CD4-positive, alpha-beta T cell treated with Interleukin-17A for 4 hours (primary cell): Measurements from ENCODE around the gene FBF1.

Experiments
- DNase-seq: peaks from one replicate; pipeline ENCODE4 v3.0.0-alpha.2; 2020; ENCODE audit warnings: mixed read lengths

The FBF1 gene

DNA sequence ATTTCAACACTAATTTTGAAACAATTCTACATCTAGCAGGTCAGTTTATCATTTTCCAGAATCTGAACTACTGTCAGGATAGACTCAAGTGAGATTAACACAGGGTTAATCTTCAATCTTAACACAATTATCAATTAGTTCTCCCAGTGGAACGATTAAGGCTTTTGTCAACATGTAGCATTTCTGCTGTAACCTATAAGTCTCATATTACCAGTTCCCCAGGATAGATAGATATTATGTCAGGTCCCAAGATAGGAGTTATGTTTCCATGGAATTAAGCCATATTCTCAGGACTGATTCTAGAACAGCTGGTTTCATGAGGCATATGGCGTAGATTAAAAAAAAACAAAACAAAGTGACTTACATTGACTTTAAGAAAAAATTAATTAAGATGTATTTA is 4.4 kb upstream of the FBF1 start:
- DNase-seq: no peak

DNA sequence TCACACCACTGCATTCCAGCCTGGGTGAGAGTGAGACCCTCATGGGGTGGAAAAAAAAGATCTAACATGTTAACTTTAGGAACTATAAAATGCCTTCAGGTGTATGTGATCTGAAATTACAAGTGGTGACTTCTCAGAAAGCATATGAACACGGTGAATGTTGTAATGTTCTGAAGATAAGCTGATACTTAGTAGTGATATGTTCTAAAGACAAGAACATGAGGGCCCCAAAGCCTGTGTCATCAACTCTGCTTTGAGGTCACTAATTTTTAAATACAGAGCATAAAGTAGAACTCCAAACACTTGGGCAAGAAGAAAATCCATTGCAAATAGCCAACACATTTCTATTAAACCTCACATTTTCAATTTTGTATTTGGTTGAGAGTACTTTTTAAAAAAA is 2.6 kb upstream of the FBF1 start:
- DNase-seq: no peak

GRCh38 chr17:75942473-75942872 is 1.6 kb upstream of the FBF1 start:
- no peak for DNase-seq

DNA sequence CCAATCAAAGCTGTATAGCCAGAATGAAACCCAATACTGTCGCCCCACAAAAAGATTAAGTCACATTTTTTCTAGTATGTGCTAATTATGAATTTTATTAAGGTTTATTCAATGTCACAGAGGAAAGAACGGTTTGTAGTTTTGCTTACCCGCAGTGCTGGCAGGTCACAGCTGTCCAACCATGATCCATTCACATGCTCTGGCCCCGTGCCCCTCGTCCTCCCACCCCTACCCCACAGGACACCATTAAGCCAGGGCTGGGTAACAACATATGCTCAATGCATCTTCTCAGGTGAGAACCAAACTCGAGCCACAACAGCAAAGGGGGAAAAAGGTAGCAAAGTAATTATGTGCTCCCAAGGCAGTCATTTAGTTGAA is 589 bp upstream of the FBF1 start:
- DNase-seq: no peak

DNA sequence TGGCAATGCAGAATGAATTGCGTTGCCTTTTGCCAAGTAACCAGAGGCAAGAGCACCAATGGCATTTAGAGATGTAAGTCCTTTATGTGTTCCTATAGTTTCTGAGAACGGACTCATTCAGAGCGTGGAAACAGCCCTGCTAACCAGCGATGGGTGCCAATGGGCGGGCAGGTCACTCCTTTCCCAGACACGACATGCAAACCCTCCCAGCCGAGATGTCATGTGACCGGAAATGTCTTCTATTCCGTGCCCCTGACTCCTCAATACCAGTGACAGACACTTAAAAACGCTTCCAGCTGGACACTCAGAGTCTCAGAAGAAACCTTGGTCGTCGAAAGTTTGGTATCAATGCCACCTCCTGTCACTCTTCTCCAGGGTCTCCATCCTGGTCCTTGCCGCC is 3.2 kb downstream of the FBF1 start:
- no peak for DNase-seq

DNA sequence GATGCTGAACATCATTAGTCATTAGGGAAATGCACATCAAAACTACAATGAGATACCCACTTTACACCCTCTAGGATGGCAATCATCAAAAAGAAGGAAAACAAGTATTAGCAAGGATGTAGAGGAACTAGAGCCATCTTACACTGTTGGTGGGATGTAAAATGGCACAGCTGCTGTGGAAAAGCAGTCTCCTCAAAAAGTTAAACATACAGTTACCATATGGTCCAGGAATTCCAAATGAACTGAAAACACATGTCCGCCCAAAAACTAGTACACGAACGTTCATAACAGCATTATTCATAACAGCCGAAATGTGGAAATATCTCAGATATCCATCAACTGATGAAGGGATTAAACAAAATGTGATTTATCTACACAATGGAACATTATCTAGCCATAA is 7.0 kb downstream of the FBF1 start:
- no peak for DNase-seq

DNA sequence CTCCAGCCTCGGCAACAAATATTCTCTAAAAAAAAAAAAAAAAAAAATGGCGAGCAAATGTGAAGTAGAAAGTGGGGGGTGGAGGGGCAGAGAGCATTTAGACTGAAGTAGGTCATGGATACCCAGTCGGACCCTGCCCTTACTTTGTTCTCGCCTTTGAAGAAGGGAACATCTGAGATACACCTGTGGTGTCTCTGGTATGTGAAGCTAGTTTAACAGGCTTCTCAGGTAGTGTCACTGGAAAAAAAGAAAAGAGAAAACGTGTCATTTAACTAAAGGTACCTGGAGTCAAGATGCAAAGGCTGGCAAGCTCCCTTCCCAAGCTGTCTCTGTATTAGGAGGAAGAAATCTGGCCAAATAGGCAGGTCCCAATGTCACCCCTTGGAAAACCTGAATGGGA is 8.0 kb downstream of the FBF1 start:
- no peak for DNase-seq

GRCh38 chr17:75931062-75931461 is 9.8 kb downstream of the FBF1 start:
- DNase-seq: no peak

DNA sequence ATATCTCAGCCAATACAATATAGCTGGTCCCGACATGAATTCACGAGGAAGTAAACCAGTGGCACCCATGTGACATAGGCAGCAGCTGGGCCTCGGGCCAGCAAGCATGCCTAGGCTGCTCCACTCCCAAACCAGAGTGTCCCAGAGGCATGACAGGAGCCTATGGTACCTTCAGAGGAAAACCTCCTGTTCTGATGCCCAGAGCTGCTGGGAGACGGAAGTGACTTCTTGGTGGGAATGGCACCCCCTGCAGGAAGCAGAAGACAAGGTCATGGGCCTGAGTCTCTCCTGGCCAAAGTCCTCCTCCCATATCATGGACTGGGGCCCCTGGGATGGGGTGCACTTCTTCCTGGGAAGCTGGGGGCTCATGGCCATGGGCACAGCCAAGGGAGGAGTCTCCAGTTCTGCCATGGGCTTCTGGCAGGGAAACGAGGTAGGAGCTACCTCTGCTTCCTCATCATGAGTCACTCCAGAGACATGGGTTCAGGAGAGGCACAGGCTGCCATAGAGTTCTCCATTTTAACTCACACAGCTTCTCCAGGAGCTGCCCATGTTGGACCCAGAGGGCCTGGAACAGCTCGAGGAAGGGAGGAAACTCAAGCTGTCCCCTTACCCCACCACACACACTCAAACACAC is 13.4 kb downstream of the FBF1 start:
- DNase-seq: peak; percentile 23

DNA sequence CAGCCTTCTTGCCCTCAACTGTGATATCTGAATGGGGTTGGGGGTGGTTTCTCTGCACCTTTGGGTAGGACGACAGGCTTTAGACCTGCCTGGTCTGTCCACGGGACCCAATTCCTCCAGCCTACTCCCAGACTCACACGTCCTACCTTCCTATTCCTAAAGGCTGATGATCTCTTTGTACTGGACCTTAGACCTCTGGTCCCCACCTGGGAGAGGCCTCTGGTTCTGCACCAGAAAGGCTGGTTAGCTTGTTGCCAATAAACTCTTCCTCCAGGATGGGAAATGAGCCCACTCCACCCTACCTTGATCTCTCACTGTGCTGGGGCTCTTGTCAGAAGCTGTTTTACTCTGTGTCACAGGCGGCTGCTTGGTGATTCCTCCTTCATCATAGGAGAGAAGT is 14.4 kb downstream of the FBF1 start:
- DNase-seq: no peak

DNA sequence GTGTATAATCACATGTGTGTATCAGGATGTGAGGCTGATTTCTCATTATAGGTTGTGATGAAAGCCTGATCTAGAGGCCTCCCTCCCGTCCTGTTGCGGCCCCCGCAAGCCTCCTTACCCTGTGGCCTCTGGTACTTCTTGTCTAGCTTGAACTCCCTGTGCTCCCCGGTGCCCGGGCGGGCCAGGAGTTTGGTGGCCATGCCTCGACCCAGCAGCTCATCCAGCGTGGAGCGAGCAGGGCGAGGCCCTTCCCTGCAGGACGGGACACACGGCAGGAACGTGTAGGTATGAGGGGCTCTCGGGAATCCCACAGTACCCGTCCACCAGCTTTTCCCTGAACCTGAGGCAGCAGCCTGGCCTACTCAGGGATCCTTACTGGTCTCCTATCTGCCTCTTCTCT is 14.9 kb downstream of the FBF1 start:
- no peak for DNase-seq

- no peak for DNase-seq
These were observed 15.7 kb downstream of the FBF1 start for GRCh38 chr17:75925103-75925502.

DNA sequence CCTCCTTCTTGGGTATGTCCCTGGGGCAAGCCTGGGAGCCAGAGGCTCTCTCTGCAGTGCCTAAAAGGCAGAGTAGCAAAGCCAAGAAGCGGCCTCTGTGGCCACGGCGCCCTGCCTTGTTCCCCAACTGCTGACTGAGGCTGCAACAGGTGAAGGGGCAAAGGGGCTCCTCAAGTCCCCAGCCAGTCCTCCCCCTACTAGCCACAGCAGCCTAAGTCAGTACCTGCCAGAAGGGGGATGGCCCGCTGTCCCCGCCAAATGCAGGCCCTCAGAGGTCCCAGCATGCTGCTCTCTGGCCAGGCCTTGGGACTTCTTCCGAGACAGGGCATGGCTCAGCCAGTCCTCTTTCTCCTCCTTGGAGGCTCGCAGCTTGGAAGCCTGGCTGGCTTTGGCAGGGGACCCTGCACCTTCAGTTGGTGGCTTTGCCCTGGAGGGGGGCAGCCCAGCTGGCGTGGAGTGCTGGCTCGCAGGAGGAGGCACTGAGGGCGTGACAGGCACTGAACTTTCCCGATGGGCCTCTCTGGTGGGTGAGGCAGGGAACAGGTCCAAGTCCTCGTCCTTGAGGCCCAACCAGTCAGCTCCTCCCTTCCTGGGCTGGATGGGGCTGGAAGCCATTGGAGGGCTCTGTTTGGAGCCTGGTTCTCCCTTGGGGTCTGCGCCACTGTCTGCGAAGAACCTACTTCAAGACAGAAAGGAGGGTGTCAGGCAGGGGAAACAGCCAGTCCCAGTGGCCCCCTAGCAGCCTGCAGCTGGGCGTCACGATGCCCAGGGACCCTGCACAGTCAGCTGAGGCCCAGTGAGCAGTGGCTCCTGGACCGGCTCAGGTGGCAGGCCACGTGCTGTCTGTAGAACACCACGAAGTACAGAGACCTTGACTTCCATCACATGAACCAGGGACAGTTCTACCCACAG is 17.6 kb downstream of the FBF1 start:
- DNase-seq: no peak

GRCh38 chr17:75922173-75922961 is 18.5 kb downstream of the FBF1 start:
- DNase-seq: no peak

GRCh38 chr17:75921596-75921995 is 19.2 kb downstream of the FBF1 start:
- DNase-seq: no peak

DNA sequence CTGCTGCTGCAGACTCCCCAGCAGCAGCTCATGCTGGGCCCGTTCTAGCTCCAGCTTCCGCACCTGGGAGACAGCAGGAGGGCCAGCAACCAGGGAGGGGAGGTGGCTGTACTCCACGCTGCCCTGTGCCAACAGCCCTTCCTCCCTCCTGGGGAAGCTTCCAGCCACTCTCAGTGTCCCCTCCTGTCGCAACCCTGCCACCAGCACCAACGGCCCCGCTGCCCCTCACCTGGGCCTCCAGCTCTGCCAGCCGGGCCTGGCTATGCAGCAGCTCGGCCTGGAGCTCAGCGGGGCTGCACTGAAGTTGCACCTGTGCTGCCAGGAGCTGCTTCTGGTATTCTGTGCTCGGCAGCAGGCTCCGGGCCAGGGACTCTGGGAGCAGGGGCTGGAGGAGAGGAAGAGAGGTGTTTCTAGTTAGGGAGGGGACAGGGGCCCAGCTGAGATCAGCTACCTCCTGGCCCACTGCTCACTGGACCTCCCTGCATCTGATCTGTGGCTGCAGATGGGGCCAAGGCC is 20.7 kb downstream of the FBF1 start:
- DNase-seq: no peak

DNA sequence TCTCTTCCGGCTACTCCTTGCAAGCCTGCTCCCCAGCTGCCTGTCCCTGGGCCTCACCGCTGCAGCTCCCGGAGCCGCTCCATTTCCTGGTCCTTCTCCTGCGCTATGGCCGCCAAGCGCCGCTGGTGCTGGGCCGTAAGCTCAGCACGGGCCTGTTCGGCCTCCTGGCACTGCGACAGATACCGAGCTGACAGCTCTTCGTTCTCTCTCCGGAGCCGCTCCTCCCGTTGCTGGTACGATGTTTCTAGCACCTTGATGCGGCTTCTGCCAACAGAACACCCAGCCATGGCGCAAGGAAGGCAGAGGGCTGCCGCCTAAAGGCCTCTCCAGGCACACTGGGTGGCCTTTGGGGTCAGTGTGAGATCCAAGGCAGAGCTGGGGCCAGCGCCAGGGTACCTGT is 21.2 kb downstream of the FBF1 start:
- DNase-seq: no peak

- no peak for DNase-seq
These were observed 22.9 kb downstream of the FBF1 start for GRCh38 chr17:75917917-75918445.

DNA sequence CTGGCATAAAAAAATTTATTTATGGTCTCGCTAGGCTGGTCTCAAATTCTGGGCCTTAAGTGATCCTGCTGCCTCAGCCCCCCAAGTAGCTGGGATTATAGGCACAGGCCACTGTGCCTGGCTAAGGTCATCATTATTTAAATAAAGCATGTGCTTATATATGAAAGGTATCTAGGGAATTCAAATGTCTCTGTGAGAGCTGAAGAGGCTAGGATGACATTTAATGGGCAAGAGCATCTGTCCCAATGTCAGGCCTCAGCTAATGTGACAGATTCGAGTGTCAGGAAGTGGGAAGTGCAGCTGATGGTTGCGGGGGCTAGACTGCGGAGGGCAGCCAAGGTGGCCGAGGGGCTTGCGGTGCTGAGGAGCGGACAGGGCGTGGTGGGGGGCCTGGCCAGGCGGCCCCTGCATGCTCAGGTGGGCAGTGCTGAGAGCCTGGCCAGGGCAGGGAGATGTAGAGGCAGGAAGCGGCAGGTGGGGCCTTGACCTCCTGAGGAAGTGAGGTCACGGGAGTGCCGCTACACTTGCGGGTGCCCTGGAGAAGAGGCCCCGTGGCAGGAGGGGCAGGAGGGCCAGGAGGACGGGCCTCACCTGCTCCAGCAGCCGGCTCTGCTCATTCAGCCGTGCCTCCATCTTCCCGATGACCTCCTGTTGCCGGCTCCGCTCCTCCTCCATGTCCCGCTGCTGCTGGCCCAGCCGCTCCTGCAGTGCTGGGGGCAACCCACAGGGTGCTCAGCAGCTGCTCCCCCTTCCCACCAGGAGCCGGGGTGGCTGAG is 23.5 kb downstream of the FBF1 start:
- DNase-seq: no peak

DNA sequence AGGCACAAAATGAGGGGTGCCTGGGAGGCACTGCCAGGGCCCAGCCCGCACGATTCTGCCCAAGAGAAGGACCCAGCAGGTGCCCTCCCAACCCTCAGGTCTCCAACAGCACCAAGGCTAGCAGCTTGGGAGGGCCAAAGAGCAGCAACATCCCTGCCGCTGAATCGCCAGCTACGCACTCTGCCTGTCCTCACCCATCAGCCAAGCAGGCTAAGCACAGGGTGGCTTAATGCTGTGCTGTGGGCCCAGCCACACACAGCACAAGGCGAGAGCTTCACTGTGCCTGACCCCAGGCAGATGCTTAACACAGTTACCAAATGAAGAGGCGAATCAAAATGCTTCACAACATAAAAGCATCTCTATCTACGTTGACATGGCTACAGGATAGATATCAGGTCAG is 25.6 kb downstream of the FBF1 start:
- no peak for DNase-seq

DNA sequence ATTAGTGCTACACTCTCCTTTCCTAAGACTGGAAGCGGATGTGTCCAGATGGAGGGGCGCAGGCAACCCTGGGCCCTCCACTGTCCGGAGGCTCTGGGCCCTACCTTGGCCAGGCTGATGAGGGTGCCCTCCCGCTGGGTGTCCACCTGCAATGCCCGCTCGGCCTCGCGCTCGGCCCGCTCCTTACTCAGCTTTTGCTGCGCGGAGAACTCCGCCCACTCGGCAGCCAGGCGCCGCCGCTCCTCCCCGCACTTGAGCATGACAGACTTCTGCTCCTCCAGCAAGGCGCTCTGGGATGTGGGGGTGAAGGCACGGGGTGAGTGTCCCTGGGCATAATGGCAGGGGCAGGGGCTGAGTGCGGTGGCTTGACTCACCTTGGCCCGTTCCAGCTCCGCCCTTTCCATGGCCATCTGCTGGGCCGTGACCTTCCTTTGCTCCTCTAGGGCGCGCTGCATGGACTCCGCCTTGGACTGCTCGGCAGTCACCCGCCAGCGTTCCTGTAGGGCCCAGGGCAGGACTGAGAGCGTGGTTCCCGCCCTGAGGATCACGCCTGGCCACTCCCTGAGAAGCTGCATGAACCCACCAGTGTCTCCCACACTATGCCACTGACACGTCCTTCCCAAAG is 26.1 kb downstream of the FBF1 start:
- no peak for DNase-seq
